Activated CD8-positive, alpha-beta memory T cell treated with anti-CD3 and anti-CD28 coated beads, Interleukin-2, amount 10 ng/mL, durations not matched to agents 7 days and 5 days (primary cell): ENCODE measurements around the gene EMSY. TPM values are rescaled to one million over a fixed set of nuclear protein-coding genes. Genes with fewer than 3 reads are reported as not detected.

Experiments used
- ATAC-seq: fragments of 150-1000 bp; cut with Tn5 transposase; one replicate; pipeline ENCODE4 v1.10.0; 2021; ENCODE audit warnings: moderate library complexity
- CTCF ChIA-PET: fragments of 350-600 bp; sonication (Branson Sonifier 250); formaldehyde crosslinking; loops from one replicate; lab custom pipeline; 2021; ENCODE audit warnings: antibody characterized with exemption; lab: Charles Lee
- DNase-seq: peaks from one replicate; pipeline ENCODE4 v3.0.0-alpha.2; 2020
- H3K27ac Mint-ChIP-seq: one replicate; pipeline ENCODE4 v1.8.0; 2021; ENCODE audit warnings: mild to moderate bottlenecking, mixed read lengths
- H3K27me3 Mint-ChIP-seq: one replicate; pipeline ENCODE4 v1.8.0; 2021; ENCODE audit warnings: mixed read lengths
- H3K36me3 Mint-ChIP-seq: one replicate; pipeline ENCODE4 v1.8.0; 2021; ENCODE audit warnings: mild to moderate bottlenecking, mixed read lengths
- H3K4me1 Mint-ChIP-seq: one replicate; pipeline ENCODE4 v1.8.0; 2021; ENCODE audit warnings: mixed read lengths
- H3K4me3 Mint-ChIP-seq: one replicate; pipeline ENCODE4 v1.8.0; 2021; ENCODE audit warnings: mild to moderate bottlenecking, moderate library complexity, mixed read lengths
- H3K9me3 Mint-ChIP-seq: one replicate; pipeline ENCODE4 v1.8.0; 2022; ENCODE audit warnings: low read depth, mixed read lengths
- total RNA-seq, 2 experiments: library from RNA; stranded (reverse); gene quantifications; one replicate each; pipeline ENCODE4 v1.2.3, GENCODE V29; 2021

Gene EMSY
- total RNA-seq, 2 experiments from 2014 or later, result 34.9 to 42.0 TPM

DNA sequence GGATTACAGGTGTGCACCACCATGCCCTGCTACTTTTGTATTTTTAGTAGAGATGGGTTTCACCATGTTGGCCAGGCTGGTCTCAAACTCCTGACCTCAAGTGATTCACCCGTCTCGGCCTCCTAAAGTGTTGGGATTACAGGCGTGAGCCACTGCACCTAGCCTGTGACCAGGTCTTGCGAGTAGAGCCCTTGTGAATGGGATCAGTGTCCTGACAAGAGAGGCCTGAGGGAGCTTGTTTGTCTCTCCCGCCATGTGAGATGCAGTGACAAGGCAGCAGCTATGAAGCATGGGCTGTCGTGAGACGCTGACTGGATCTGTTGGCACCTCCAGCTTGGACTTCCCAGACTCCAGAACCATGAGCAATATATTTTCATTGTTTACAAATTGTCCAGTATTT, 156.5 kb downstream of the EMSY start:
- no peak for DNase-seq
- no peak overlapping the region for H3K27ac Mint-ChIP-seq
- CTCF ChIA-PET, result no interaction called here
- peaks cover 7% of the 10 kb centered on the region for H3K4me1 Mint-ChIP-seq
- no peak for ATAC-seq
- H3K27me3 Mint-ChIP-seq, result no peaks in the 10 kb centered on the region
- no peaks in the 10 kb centered on the region for H3K36me3 Mint-ChIP-seq
- no peak overlapping the region for H3K4me3 Mint-ChIP-seq
- no peaks in the 10 kb centered on the region for H3K9me3 Mint-ChIP-seq

GRCh38 chr11:76601724-76602123, 156.9 kb downstream of the EMSY start:
- ATAC-seq (no peak), DNase-seq (no peak)
- H3K27me3 Mint-ChIP-seq, result no peaks in the 10 kb centered on the region
- H3K36me3 Mint-ChIP-seq, result no peaks in the 10 kb centered on the region
- no peaks in the 10 kb centered on the region for H3K9me3 Mint-ChIP-seq
- H3K4me1 Mint-ChIP-seq, result peaks cover 7% of the 10 kb centered on the region
- H3K27ac Mint-ChIP-seq, result no peak overlapping the region
- H3K4me3 Mint-ChIP-seq, result no peak overlapping the region
- CTCF ChIA-PET, result no interaction called here

GRCh38 chr11:76602431-76602861, 157.6 kb downstream of the EMSY start:
- Mint-ChIP-seq H3K36me3 (no peaks in the 10 kb centered on the region), H3K9me3 (no peaks in the 10 kb centered on the region), H3K27me3 (no peaks in the 10 kb centered on the region), H3K4me1 (peaks cover 7% of the 10 kb centered on the region), H3K4me3 (no peak overlapping the region), H3K27ac (no peak overlapping the region)
- CTCF ChIA-PET, result no interaction called here
- no peak for DNase-seq
- no peak for ATAC-seq

Other genes starting within 250 kb of the EMSY start
- gene WNT11, start 238.5 kb upstream of the EMSY start, total RNA-seq, result 1 to 10 TPM in 1 of 2 experiments, under 1 TPM in 1; 0.96 to 2.0 TPM
- 10 to 100 TPM; 39.8 to 44.8 TPM for gene THAP12, start 63.9 kb upstream of the EMSY start, total RNA-seq
- 1 to 10 TPM; 3.5 to 4.0 TPM for gene GVQW3, start 63.7 kb upstream of the EMSY start, total RNA-seq
- 1 to 10 TPM in 1 of 2 experiments, under 1 TPM in 1; 0.32 to 4.7 TPM for gene LRRC32, start 225.7 kb downstream of the EMSY start, total RNA-seq